ENCODE results near the gene RPS28. TPM values are rescaled to one million over a fixed set of nuclear protein-coding genes. Genes with fewer than 3 reads are reported as not detected.

RPS28 gene
- total RNA-seq, 1 experiment from 2014 or later: 1,301 TPM

DNA sequence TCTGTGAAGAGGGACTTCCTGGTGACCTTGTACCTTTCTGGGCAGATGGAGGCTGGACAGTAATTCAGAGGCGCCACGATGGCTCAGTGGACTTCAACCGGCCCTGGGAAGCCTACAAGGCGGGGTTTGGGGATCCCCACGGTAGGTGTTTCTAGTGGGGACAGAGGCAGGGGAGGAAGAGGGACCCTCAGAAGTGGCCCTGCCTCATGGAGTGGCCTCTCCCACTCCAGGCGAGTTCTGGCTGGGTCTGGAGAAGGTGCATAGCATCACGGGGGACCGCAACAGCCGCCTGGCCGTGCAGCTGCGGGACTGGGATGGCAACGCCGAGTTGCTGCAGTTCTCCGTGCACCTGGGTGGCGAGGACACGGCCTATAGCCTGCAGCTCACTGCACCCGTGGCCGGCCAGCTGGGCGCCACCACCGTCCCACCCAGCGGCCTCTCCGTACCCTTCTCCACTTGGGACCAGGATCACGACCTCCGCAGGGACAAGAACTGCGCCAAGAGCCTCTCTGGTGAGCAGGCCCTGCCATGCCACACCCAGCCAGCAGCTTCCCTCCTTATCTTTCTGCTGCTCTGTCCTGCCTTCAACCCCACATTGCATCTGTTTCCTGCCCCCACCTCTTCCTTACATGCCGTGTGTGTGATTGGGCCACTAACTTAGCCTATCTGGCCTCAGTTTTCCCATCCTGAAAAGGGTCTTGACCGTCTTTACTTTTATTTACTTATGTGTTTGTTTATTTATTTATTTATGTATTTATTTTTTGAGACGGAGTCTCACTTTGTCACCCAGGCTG, 49.9 kb downstream of the RPS28 start:
- H3K27ac ChIP-seq (ENCODE audit: low read depth, low read length, poor library complexity, severe bottlenecking): no peak overlapping the region
- no peaks in the 10 kb centered on the region for H3K9me3 ChIP-seq (ENCODE audit: low read depth, low read length, poor library complexity, severe bottlenecking)
- intact Hi-C loops (cut with micrococcal nuclease; ENCODE audit: unreplicated experiment): no loop called here
- H3K4me3 ChIP-seq (ENCODE audit: low read depth, low read length, poor library complexity, severe bottlenecking): no peak overlapping the region
- no TSS peak for BruUV-seq (replicated peaks)
- H3K4me1 ChIP-seq (ENCODE audit: insufficient read depth, low read length, poor library complexity, severe bottlenecking): peaks cover 17% of the 10 kb centered on the region
- DNase-seq (ENCODE audit: low spot score): no peak
- no peaks in the 10 kb centered on the region for H3K36me3 ChIP-seq (ENCODE audit: insufficient read depth, low read length, poor library complexity, severe bottlenecking)
- no peak for TF ChIP-seq CTCF (conservative IDR thresholded peaks at IDR 0.05; ENCODE audit: low read depth, low read length)
- no peak for TF ChIP-seq EZH2 (IDR thresholded peaks at IDR 0.05; ENCODE audit: borderline replicate concordance, low read depth, low read length, poor library complexity, severe bottlenecking)
- POLR2A ChIA-PET (ENCODE audit: low non-redundant PET): interaction anchor here (0.6 kb wide), 1 partner anchor 198 kb away, joined by 4 read pairs; no protein-coding TSS in a partner anchor
- CTCF ChIA-PET: no interaction called here
- no peaks in the 10 kb centered on the region for H3K27me3 ChIP-seq (replicated peaks; ENCODE audit: insufficient read depth, low read depth, low read length, poor library complexity)

Other genes with a start within 250 kb of the RPS28 start
- gene FBN3, start 171.9 kb upstream of the RPS28 start, total RNA-seq (2021): 0.06 and 0.17 TPM in 2 replicates
- 4.8 and 9.3 TPM in 2 replicates for gene CERS4, start 112.1 kb upstream of the RPS28 start, total RNA-seq (2021)
- gene CD320, start 13.1 kb upstream of the RPS28 start, total RNA-seq (2021): 121 and 135 TPM in 2 replicates
- gene NDUFA7, start 121 bp upstream of the RPS28 start, total RNA-seq (2021): 70.2 and 83.5 TPM in 2 replicates
- gene KANK3, start 21.8 kb downstream of the RPS28 start, total RNA-seq (2021): 0.73 and 1.1 TPM in 2 replicates
- gene ANGPTL4, start 42.7 kb downstream of the RPS28 start, total RNA-seq (2021): 1.1 and 1.7 TPM in 2 replicates
- 88.7 and 91.4 TPM in 2 replicates for gene RAB11B, start 68.9 kb downstream of the RPS28 start, total RNA-seq (2021)
- 8.8 and 11.8 TPM in 2 replicates for gene MARCHF2, start 91.8 kb downstream of the RPS28 start, total RNA-seq (2021)
- 413 and 436 TPM in 2 replicates for gene HNRNPM, start 123.5 kb downstream of the RPS28 start, total RNA-seq (2021)
- gene PRAM1, start 181.1 kb downstream of the RPS28 start, total RNA-seq (2021): 0.42 and 0.49 TPM in 2 replicates
- 26.0 and 26.7 TPM in 2 replicates for gene ZNF414, start 192.7 kb downstream of the RPS28 start, total RNA-seq (2021)